PFSK-1 (cell line): ENCODE results near the gene PIP5KL1.

ENCODE experiments used
- POLR2AphosphoS5 ChIP-seq: IDR thresholded peaks from 2 replicates; pipeline ENCODE4 v1.6.1; 2012; ENCODE audit warnings: low read depth, mild to moderate bottlenecking, control low read depth, low read length, moderate library complexity
- SIN3A ChIP-seq: IDR thresholded peaks from 2 replicates; pipeline ENCODE4 v1.6.1; 2012; ENCODE audit warnings: mild to moderate bottlenecking, low read length, moderate library complexity, borderline replicate concordance; ENCODE audit not compliant: insufficient read depth

GRCh38 chr9:127925959-127926905 lies 4.3 kb downstream of the PIP5KL1 start:
- TF ChIP-seq POLR2AphosphoS5 (no peak), SIN3A (no peak)
